HG02610 (cell line): ENCODE measurements around the gene KCNJ8.

ENCODE experiments used
- ATAC-seq: cut with Tn5 transposase; IDR thresholded peaks from one replicate; pipeline ENCODE4 v1.9.1; 2021; ENCODE audit warnings: mild to moderate bottlenecking, moderate library complexity; ENCODE audit not compliant: unreplicated experiment

The KCNJ8 gene

DNA sequence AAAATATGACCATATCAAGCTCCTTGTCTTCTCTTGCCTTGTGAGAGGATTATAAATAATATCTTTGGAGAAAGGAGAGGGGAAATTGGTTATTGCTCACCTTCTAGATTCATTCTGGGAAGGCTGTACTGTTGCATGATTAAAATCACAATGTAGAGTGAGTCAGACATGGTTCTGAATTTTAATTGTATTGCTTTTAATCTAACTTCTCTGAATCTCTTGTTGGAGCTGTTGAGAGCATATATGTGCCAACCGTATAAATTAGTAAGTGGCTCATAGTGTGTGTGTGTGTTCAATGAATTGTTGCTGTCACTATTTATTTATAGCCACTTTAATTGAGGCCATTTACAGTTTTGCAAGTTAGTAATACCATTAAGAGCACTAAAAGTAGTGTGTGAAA lies 56.1 kb downstream of the KCNJ8 start:
- no peak for ATAC-seq

DNA sequence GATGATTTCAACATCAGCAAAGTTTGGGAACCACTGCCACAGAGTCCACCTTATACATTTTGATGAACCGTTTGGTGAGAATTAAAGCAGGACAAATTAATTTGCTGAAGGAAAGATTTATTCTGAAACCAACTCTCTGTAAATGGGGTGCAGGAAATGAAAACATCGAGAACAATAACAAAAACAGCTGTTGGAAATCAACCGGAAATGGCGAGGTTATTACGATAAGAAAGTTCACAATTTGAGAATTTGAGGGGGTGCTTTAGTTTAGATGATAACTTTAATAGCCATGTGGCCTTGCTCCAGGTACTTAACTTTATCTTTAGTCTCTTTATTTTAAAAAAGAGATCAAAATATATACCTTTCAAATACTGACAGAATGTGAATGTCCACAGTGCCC lies 56.7 kb downstream of the KCNJ8 start:
- no peak for ATAC-seq

DNA sequence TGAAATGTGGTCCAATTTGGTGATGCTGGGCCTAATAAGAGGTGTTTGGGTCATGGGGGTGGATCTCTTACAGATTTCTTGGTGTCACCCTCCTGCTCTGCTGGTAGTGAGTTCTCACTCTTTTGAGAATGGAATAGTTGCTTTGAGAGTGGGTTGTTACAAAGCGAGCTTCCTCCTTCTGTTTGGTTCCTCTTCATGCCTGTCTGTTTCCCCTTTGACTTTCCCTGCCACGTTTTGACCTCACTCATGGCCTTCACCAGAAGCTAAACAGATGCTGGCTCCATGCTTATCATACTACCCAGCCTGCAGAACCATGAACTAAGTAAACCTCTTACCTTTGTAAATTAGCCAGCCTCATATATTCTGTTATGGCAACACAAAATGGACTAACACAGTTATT lies 59.1 kb downstream of the KCNJ8 start:
- ATAC-seq, result no peak
